Neural crest cell (in vitro differentiated cells): Measurements from ENCODE around the gene JAG2. TPM values are rescaled to one million over a fixed set of nuclear protein-coding genes. Genes with fewer than 3 reads are reported as not detected.

Source experiments
- DNase-seq: peaks from one replicate; pipeline ENCODE4 v3.0.0; 2021; ENCODE audit warnings: low read depth, mixed read lengths, low spot score
- H3K27ac Mint-ChIP-seq: one replicate; pipeline ENCODE4 v1.8.0; 2021; ENCODE audit warnings: mild to moderate bottlenecking, mixed read lengths; ENCODE audit not compliant: unreplicated experiment
- H3K27me3 Mint-ChIP-seq: 2 replicates; pipeline ENCODE4 v1.8.0; 2021; ENCODE audit warnings: low read depth, mild to moderate bottlenecking, mixed read lengths
- H3K36me3 Mint-ChIP-seq: 2 replicates; pipeline ENCODE4 v1.8.0; 2021; ENCODE audit warnings: low read depth, mild to moderate bottlenecking, mixed read lengths
- H3K4me1 Mint-ChIP-seq: 2 replicates; pipeline ENCODE4 v1.8.0; 2021; ENCODE audit warnings: mixed read lengths
- H3K4me3 Mint-ChIP-seq: one replicate; pipeline ENCODE4 v1.8.0; 2021; ENCODE audit warnings: mild to moderate bottlenecking, mixed read lengths
- H3K9me3 Mint-ChIP-seq: 2 replicates; pipeline ENCODE4 v1.8.0; 2021; ENCODE audit warnings: mixed read lengths
- CTCF ChIP-seq: fragments of 200-600 bp; sonication (generic); conservative IDR thresholded peaks from 2 replicates; pipeline ENCODE4 v1.5.0; 2021; ENCODE audit warnings: antibody characterized with exemption, mild to moderate bottlenecking
- total RNA-seq: library from RNA; stranded (reverse); gene quantifications from 2 replicates; pipeline ENCODE4 v1.2.1, GENCODE V29; 2021

JAG2 gene
- total RNA-seq, 1 donor from 2014 or later: 4.2 TPM

- H3K27me3 Mint-ChIP-seq: peaks cover 24% of the 10 kb centered on the region
Observed at GRCh38 chr14:105195051-105195450, 26.5 kb upstream of the JAG2 start.

GRCh38 chr14:105193916-105194782 lies 25.6 kb upstream of the JAG2 start:
- TF ChIP-seq CTCF: no peak
- peaks cover 24% of the 10 kb centered on the region for H3K4me1 Mint-ChIP-seq
- peaks cover 25% of the 10 kb centered on the region for H3K27me3 Mint-ChIP-seq
- no peak overlapping the region for H3K4me3 Mint-ChIP-seq
- no peaks in the 10 kb centered on the region for H3K9me3 Mint-ChIP-seq
- no peak for DNase-seq
- no peaks in the 10 kb centered on the region for H3K36me3 Mint-ChIP-seq
- peak overlapping the region; percentile 48 for H3K27ac Mint-ChIP-seq

More at GRCh38 chr14:105195051-105195450, 26.5 kb upstream of the JAG2 start:
- no peak overlapping the region for H3K4me3 Mint-ChIP-seq
- no peaks in the 10 kb centered on the region for H3K9me3 Mint-ChIP-seq
- no peaks in the 10 kb centered on the region for H3K36me3 Mint-ChIP-seq
- no peak overlapping the region for H3K27ac Mint-ChIP-seq
- TF ChIP-seq CTCF: no peak
- no peak for DNase-seq
- peaks cover 24% of the 10 kb centered on the region for H3K4me1 Mint-ChIP-seq

- peaks cover 20% of the 10 kb centered on the region for H3K4me1 Mint-ChIP-seq
- no peak overlapping the region for H3K27ac Mint-ChIP-seq
- H3K9me3 Mint-ChIP-seq: peaks cover 2% of the 10 kb centered on the region
- DNase-seq: no peak
- no peak for TF ChIP-seq CTCF
- peak overlapping the region; percentile 27 for H3K4me3 Mint-ChIP-seq
- peaks cover 20% of the 10 kb centered on the region for H3K27me3 Mint-ChIP-seq
- no peaks in the 10 kb centered on the region for H3K36me3 Mint-ChIP-seq
Observed at GRCh38 chr14:105192866-105193731, 24.5 kb upstream of the JAG2 start.

GRCh38 chr14:105187935-105188524 lies 19.5 kb upstream of the JAG2 start:
- Mint-ChIP-seq H3K27ac (peak overlapping the region; percentile 62), H3K27me3 (peaks cover 14% of the 10 kb centered on the region), H3K4me3 (no peak overlapping the region), H3K9me3 (peaks cover 2% of the 10 kb centered on the region), H3K4me1 (peaks cover under 1% of the 10 kb centered on the region), H3K36me3 (no peaks in the 10 kb centered on the region)
- no peak for DNase-seq
- TF ChIP-seq CTCF: no peak

GRCh38 chr14:105187116-105187515 lies 18.5 kb upstream of the JAG2 start:
- no peak overlapping the region for H3K27ac Mint-ChIP-seq
- no peak overlapping the region for H3K4me3 Mint-ChIP-seq
- H3K4me1 Mint-ChIP-seq: no peaks in the 10 kb centered on the region
- H3K27me3 Mint-ChIP-seq: peaks cover 17% of the 10 kb centered on the region
- no peak for TF ChIP-seq CTCF
- H3K9me3 Mint-ChIP-seq: peaks cover 2% of the 10 kb centered on the region
- DNase-seq: no peak
- no peaks in the 10 kb centered on the region for H3K36me3 Mint-ChIP-seq
